ENCODE data around the gene ROR1. TPM values are rescaled to one million over a fixed set of nuclear protein-coding genes. Genes with fewer than 3 reads are reported as not detected.

The ROR1 gene
- total RNA-seq, 1 experiment from 2014 or later: 56.3 TPM

GRCh38 chr1:63974966-63975365, 201.1 kb downstream of the ROR1 start (continued):
- TF ChIP-seq ATF2 (CRISPR knock-in tag; IDR thresholded peaks at IDR 0.05; ENCODE audit: borderline replicate concordance, low read depth) (no peak), ZBTB43 (CRISPR knock-in tag; IDR thresholded peaks at IDR 0.05) (no peak), MLX (CRISPR knock-in tag; IDR thresholded peaks at IDR 0.05) (no peak), MXD4 (CRISPR knock-in tag; IDR thresholded peaks at IDR 0.05; ENCODE audit: borderline replicate concordance) (no peak)

GRCh38 chr1:63975481-63975880, 201.7 kb downstream of the ROR1 start:
- Mint-ChIP-seq H3K4me3 (no peak overlapping the region), H3K4me1 (peaks cover 36% of the 10 kb centered on the region), H3K9me3 (no peaks in the 10 kb centered on the region), H3K36me3 (no peaks in the 10 kb centered on the region), H3K27ac (no peak overlapping the region), H3K27me3 (ENCODE audit: low read depth) (no peaks in the 10 kb centered on the region)
- TF ChIP-seq ZBTB43 (CRISPR knock-in tag; IDR thresholded peaks at IDR 0.05) (no peak), ETV6 (CRISPR knock-in tag; IDR thresholded peaks at IDR 0.05) (no peak), FOXP1 (CRISPR knock-in tag; IDR thresholded peaks at IDR 0.05; ENCODE audit: borderline replicate concordance) (no peak), ZNF532 (CRISPR knock-in tag; IDR thresholded peaks at IDR 0.05; ENCODE audit: borderline replicate concordance) (no peak)
- no peak for DNase-seq (ENCODE audit: low spot score)
- CTCF ChIA-PET: interaction anchor here (1.1 kb wide), 1 partner anchor 284 kb away, joined by 4 read pairs; no protein-coding TSS in a partner anchor
- no peak for ATAC-seq
- POLR2A ChIA-PET: no interaction called here

GRCh38 chr1:63976006-63976405, 202.2 kb downstream of the ROR1 start:
- ChIA-PET POLR2A (no interaction called here), CTCF (no interaction called here)
- ATAC-seq: no peak
- Mint-ChIP-seq H3K4me1 (peaks cover 41% of the 10 kb centered on the region), H3K36me3 (no peaks in the 10 kb centered on the region), H3K27ac (no peak overlapping the region), H3K27me3 (ENCODE audit: low read depth) (no peaks in the 10 kb centered on the region), H3K4me3 (no peak overlapping the region), H3K9me3 (no peaks in the 10 kb centered on the region)
- DNase-seq (ENCODE audit: low spot score): no peak
- no peak for TF ChIP-seq KAT7 (CRISPR knock-in tag; IDR thresholded peaks at IDR 0.05; ENCODE audit: borderline replicate concordance)
- no peak for TF ChIP-seq CREB1 (CRISPR knock-in tag; IDR thresholded peaks at IDR 0.05)
- TF ChIP-seq CDX4 (CRISPR knock-in tag; IDR thresholded peaks at IDR 0.05; ENCODE audit: borderline replicate concordance): no peak
- TF ChIP-seq TEAD4 (CRISPR knock-in tag; IDR thresholded peaks at IDR 0.05): no peak
